Measurements from ENCODE around the gene JMJD1C.

GRCh38 chr10:63414481-63415260 lies 51.1 kb downstream of the JMJD1C start:
- TF ChIP-seq CTCF (conservative IDR thresholded peaks at IDR 0.05; ENCODE audit: low read depth, low read length), result no peak
- no peak for TF ChIP-seq EZH2phosphoT487 (IDR thresholded peaks at IDR 0.05; ENCODE audit: borderline replicate concordance, low read length)
- no peak for TF ChIP-seq EZH2 (IDR thresholded peaks at IDR 0.05; ENCODE audit: low read length, unreplicated experiment)

Measured in PC-3 (cell line).